Measurements from ENCODE around the gene DBP. TPM values are rescaled to one million over a fixed set of nuclear protein-coding genes. Genes with fewer than 3 reads are reported as not detected.
A peak's percentile ranks its signal among the peaks of the same experiment; 100 is the strongest.

Gene DBP
- total RNA-seq, 1 experiment from 2014 or later: 12.0 TPM

GRCh38 chr19:48660852-48661710, 23.9 kb upstream of the DBP start:
- ChIA-PET CTCF (interaction anchor here (0.5 to 0.8 kb wide), 2 partner anchors 13 to 15 kb away, joined by 3 read pairs; no protein-coding TSS in a partner anchor), POLR2A (no interaction called here)
- Mint-ChIP-seq H3K27me3 (ENCODE audit: low read depth) (peaks cover 23% of the 10 kb centered on the region), H3K4me3 (no peak overlapping the region), H3K36me3 (peaks cover 6% of the 10 kb centered on the region), H3K4me1 (peaks cover 8% of the 10 kb centered on the region), H3K27ac (no peak overlapping the region), H3K9me3 (peaks cover 6% of the 10 kb centered on the region)
- ATAC-seq (peak; percentile 82), DNase-seq (ENCODE audit: low spot score) (peak; percentile 88)
- TF ChIP-seq, protein P1, sequence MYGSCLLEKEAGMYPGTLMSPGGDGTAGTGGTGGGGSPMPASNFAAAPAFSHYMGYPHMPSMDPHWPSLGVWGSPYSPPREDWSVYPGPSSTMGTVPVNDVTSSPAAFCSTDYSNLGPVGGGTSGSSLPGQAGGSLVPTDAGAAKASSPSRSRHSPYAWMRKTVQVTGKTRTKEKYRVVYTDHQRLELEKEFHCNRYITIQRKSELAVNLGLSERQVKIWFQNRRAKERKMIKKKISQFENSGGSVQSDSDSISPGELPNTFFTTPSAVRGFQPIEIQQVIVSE (CRISPR knock-in tag; IDR thresholded peaks at IDR 0.05; ENCODE audit: borderline replicate concordance): no peak
- TF ChIP-seq ZNF232 (CRISPR knock-in tag; IDR thresholded peaks at IDR 0.05) (no peak), ZBTB21 (CRISPR knock-in tag; IDR thresholded peaks at IDR 0.05; ENCODE audit: borderline replicate concordance) (no peak), ETV6 (CRISPR knock-in tag; IDR thresholded peaks at IDR 0.05) (no peak), IRF1 (CRISPR knock-in tag; IDR thresholded peaks at IDR 0.05) (no peak), TEAD4 (CRISPR knock-in tag; IDR thresholded peaks at IDR 0.05) (no peak), TCF7 (CRISPR knock-in tag; IDR thresholded peaks at IDR 0.05; ENCODE audit: low read depth) (0 out of 2 replicates have a peak, but pooled peaks have one; percentile 46), GRHL2 (CRISPR knock-in tag; IDR thresholded peaks at IDR 0.05; ENCODE audit: insufficient replicate concordance, severe bottlenecking) (no peak), SMAD4 (CRISPR knock-in tag; IDR thresholded peaks at IDR 0.05) (no peak), NFE2L1 (CRISPR knock-in tag; IDR thresholded peaks at IDR 0.05) (no peak), EMX1 (CRISPR knock-in tag; IDR thresholded peaks at IDR 0.05) (no peak), ARID4B (CRISPR knock-in tag; IDR thresholded peaks at IDR 0.05; ENCODE audit: borderline replicate concordance) (no peak), ZNF219 (CRISPR knock-in tag; IDR thresholded peaks at IDR 0.05; ENCODE audit: borderline replicate concordance) (no peak), ZNF317 (CRISPR knock-in tag; IDR thresholded peaks at IDR 0.05; ENCODE audit: borderline replicate concordance, low read depth) (no peak), TEAD1 (CRISPR knock-in tag; IDR thresholded peaks at IDR 0.05) (no peak), MXD4 (CRISPR knock-in tag; IDR thresholded peaks at IDR 0.05; ENCODE audit: borderline replicate concordance) (no peak), TP53 (CRISPR knock-in tag; IDR thresholded peaks at IDR 0.05) (no peak)
- TF ChIP-seq, protein P2, sequence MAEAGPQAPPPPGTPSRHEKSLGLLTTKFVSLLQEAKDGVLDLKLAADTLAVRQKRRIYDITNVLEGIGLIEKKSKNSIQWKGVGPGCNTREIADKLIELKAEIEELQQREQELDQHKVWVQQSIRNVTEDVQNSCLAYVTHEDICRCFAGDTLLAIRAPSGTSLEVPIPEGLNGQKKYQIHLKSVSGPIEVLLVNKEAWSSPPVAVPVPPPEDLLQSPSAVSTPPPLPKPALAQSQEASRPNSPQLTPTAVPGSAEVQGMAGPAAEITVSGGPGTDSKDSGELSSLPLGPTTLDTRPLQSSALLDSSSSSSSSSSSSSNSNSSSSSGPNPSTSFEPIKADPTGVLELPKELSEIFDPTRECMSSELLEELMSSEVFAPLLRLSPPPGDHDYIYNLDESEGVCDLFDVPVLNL (CRISPR knock-in tag; IDR thresholded peaks at IDR 0.05; ENCODE audit: borderline replicate concordance, low read depth): no peak
- TF ChIP-seq, protein P3, sequence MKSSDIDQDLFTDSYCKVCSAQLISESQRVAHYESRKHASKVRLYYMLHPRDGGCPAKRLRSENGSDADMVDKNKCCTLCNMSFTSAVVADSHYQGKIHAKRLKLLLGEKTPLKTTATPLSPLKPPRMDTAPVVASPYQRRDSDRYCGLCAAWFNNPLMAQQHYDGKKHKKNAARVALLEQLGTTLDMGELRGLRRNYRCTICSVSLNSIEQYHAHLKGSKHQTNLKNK (CRISPR knock-in tag; IDR thresholded peaks at IDR 0.05): no peak
- TF ChIP-seq, protein P4, sequence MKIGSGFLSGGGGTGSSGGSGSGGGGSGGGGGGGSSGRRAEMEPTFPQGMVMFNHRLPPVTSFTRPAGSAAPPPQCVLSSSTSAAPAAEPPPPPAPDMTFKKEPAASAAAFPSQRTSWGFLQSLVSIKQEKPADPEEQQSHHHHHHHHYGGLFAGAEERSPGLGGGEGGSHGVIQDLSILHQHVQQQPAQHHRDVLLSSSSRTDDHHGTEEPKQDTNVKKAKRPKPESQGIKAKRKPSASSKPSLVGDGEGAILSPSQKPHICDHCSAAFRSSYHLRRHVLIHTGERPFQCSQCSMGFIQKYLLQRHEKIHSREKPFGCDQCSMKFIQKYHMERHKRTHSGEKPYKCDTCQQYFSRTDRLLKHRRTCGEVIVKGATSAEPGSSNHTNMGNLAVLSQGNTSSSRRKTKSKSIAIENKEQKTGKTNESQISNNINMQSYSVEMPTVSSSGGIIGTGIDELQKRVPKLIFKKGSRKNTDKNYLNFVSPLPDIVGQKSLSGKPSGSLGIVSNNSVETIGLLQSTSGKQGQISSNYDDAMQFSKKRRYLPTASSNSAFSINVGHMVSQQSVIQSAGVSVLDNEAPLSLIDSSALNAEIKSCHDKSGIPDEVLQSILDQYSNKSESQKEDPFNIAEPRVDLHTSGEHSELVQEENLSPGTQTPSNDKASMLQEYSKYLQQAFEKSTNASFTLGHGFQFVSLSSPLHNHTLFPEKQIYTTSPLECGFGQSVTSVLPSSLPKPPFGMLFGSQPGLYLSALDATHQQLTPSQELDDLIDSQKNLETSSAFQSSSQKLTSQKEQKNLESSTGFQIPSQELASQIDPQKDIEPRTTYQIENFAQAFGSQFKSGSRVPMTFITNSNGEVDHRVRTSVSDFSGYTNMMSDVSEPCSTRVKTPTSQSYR (CRISPR knock-in tag; IDR thresholded peaks at IDR 0.05): no peak
- TF ChIP-seq, protein P5, sequence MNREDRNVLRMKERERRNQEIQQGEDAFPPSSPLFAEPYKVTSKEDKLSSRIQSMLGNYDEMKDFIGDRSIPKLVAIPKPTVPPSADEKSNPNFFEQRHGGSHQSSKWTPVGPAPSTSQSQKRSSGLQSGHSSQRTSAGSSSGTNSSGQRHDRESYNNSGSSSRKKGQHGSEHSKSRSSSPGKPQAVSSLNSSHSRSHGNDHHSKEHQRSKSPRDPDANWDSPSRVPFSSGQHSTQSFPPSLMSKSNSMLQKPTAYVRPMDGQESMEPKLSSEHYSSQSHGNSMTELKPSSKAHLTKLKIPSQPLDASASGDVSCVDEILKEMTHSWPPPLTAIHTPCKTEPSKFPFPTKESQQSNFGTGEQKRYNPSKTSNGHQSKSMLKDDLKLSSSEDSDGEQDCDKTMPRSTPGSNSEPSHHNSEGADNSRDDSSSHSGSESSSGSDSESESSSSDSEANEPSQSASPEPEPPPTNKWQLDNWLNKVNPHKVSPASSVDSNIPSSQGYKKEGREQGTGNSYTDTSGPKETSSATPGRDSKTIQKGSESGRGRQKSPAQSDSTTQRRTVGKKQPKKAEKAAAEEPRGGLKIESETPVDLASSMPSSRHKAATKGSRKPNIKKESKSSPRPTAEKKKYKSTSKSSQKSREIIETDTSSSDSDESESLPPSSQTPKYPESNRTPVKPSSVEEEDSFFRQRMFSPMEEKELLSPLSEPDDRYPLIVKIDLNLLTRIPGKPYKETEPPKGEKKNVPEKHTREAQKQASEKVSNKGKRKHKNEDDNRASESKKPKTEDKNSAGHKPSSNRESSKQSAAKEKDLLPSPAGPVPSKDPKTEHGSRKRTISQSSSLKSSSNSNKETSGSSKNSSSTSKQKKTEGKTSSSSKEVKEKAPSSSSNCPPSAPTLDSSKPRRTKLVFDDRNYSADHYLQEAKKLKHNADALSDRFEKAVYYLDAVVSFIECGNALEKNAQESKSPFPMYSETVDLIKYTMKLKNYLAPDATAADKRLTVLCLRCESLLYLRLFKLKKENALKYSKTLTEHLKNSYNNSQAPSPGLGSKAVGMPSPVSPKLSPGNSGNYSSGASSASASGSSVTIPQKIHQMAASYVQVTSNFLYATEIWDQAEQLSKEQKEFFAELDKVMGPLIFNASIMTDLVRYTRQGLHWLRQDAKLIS (CRISPR knock-in tag; IDR thresholded peaks at IDR 0.05; ENCODE audit: borderline replicate concordance): no peak

Measured in WTC11 (cell line).